NCI-H526 (cell line): ENCODE measurements around the gene ZNF460.
"Not testable (repeated sequence)": the region's sequence is repeated elsewhere in the genome, so short reads cannot be mapped to it uniquely, and the experiment has no call there.

Experiments
- DNase-seq, 2 experiments: peaks; one replicate each; lab custom pipeline; 2025; lab: John Stamatoyannopoulos, UW

Gene ZNF460

GRCh38 chr19:57280165-57280961 lies at the start of gene ZNF460:
TSS of gene ZNF460 (plus strand) at chr19:57280485. CDS start at chr19:57280807, 322 bp downstream.
- DNase-seq = peak; percentile 94 to 98

GRCh38 chr19:57231686-57232085 lies 48.6 kb upstream of the ZNF460 start:
- DNase-seq = no peak

DNA sequence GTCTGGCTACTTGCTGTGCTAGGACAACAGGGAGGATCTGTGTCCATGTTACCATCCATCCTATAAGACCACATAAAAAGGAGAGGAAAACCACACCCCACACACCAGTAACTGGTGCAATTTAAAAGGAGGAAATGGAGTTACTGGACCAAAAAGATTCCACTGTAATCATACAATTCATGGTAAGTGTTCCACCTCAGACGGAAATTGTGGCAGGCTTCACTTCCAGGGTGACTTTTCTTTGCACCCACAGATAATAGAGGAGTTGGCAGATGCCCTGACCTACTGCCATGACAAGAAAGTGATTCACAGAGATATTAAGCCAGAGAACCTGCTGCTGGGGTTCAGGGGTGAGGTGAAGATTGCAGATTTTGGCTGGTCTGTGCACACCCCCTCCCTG lies 47.1 kb upstream of the ZNF460 start:
- DNase-seq = no peak

DNA sequence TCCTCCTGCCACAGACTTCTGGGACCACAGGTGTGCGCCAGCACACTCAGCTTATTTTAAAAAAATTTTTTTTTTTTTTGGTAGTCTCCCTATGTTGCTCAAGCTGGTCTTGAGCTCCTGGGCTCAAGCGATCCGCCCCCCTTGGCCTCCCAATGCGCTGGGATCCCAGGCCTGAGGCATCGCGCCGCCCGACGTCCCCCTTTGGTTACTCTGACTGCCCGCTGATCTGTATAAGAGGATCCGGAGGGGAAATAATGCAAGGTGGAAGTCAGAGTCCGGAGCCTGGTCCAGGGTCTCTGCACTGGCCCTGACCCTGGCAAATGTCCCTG lies 40.3 kb upstream of the ZNF460 start:
- no peak for DNase-seq

GRCh38 chr19:57240311-57241090 lies 39.8 kb upstream of the ZNF460 start, which contains the start of gene ZNF805:
TSS of gene ZNF805 (plus strand) at chr19:57240632. CDS start at chr19:57240892, 260 bp downstream.
- DNase-seq = peak; percentile 85 to 95

DNA sequence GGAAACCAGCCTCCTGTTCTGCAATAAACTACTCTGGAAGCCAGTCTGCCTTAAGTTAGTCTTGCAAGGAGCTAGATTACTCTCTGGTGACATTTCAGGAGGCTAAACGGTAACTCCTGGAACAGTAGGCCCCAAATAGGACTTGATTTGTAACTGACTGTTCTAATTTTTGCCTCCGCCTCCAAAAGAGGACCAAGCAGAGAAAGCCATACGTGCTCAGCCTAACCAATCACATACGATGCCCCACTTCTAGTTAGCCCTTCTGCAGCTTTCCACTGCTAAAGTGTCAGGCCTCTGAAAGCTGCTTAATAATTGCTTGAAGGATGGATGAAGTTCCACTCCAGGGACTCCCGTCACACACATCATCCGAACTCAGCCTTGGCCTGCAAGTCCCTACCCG lies 39.1 kb upstream of the ZNF460 start:
- no peak for DNase-seq

DNA sequence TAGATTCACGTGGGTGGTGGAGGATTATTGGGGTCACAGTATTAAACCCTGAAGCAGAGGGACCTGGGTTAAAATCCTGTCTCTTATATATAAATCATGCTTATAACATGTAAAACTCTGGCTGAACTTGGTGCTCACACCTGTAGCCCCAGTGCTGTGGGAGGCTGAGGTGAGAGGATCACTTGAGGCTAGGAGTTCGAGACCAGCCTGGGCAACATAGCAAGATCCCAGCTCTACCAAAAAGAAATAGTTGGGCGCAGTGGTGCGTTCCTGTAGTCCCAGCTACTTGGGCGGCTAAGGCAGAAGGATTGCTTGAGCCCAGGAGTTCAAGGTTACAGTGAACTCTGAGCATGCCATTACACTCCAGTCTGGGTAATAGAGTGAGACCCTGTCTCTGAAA lies 37.5 kb upstream of the ZNF460 start:
- DNase-seq = no peak

GRCh38 chr19:57244513-57244912 lies 35.8 kb upstream of the ZNF460 start:
- DNase-seq = no peak

GRCh38 chr19:57245066-57245465 lies 35.2 kb upstream of the ZNF460 start:
- no peak for DNase-seq

GRCh38 chr19:57245959-57246358 lies 34.3 kb upstream of the ZNF460 start:
- no peak for DNase-seq

DNA sequence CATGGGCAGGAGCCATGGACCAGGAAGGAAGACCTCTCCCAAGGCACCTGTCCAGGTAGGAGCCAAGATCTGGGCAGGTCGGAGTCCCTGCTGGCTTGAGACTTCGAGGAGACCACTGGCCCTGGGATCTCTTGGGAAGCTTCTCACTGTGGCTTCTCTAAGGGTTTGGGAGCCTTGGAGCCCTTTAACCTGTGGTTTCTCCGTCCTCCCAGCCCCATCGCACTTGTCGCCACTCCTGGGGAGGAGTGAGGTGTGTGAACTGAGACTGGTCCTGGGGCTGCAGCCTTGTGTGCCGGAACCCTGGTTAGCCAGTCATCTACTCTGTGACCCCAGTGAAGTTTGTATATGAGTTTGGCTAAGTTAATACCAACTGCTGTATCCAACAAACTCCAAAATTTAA lies 31.6 kb upstream of the ZNF460 start:
- DNase-seq = no peak

DNA sequence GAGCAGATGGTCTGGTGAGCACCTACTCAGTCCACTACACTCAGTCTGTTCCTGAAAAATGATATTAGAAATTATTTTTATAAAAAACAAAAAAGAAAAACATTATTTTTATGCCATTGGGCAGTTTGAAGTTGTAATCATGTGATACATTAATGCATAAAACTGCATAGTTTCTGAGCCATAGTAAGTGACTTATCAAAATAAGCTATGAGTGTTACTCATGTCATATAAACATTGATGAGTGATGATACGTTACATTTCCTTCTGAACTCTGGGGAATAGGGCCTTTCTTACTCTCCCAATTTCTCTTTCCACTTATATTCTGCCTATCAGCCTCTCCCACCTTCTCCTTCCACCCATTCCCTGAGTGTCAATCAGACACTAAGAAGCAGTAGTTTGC lies 31.0 kb upstream of the ZNF460 start:
- DNase-seq = no peak

- not testable (repeated sequence) for DNase-seq
Measured at GRCh38 chr19:57253767-57254166, 26.5 kb upstream of the ZNF460 start.

DNA sequence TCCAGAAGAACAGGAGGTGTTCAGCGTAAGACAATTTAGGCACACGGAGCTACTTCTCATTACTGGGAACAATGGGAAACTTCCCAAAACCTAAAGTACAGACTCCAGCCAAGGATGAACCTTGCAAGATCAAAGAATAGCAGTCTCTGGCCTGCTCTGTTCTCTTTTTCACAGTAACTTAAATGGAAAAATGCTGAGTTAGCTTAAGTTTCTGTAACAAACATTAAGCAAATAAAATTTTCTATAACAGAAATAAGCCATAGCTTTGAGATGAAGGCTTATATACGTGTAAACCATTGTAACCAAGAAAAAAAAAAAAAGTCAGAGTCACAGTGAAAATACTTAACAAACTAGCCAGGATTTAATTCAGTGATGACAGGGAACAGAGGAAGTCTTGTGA lies 18.2 kb upstream of the ZNF460 start:
- no peak for DNase-seq

DNA sequence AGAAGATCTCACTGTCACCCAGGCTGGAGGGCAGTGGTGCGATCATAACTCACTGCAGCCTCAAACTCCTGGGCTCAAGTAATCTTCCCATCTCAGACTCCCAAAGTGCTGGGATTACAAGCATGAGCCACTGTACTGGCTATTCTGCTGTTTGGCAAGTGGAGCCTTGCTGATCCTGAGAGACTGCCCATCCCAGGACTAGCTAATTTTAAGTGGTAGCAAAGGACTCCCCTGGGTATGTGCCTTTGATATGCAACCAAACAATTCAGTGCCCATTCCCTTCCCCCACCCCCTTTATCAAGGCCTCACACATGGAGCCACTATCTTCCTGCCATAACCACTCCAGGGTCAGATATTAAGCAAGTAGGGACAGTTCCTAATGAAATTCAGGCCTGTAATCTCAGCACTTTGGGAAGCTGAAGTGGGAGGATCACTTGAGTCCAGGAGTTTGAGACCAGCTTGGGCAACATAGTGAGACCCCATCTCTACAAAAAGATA lies 17.0 kb upstream of the ZNF460 start:
- no peak for DNase-seq

GRCh38 chr19:57267291-57267690 lies 13.0 kb upstream of the ZNF460 start:
- peak; percentile 42 to 52 for DNase-seq

- DNase-seq = peak; percentile 42 to 77
Measured at GRCh38 chr19:57269515-57270250, 10.6 kb upstream of the ZNF460 start.

DNA sequence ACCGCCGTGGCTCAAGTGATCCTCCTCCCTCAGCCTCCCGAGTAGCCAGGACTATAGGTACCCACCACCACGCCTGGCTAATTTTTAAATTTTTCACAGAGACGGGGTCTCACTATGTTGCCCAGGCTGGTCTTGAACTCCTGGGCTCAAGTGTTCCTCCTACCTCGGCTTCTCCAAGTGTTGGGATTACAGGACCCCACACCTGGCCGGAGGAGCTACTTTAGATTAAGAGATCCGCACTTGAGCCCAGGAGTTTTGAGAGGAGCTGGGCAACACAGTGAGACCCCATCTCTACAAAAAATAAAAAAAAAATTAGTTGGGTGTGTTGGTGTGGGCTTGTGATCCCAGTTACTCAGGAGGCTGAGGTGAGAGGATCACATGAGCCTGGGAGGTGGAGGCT lies 9.0 kb upstream of the ZNF460 start:
- no peak for DNase-seq

GRCh38 chr19:57273014-57273413 lies 7.3 kb upstream of the ZNF460 start:
- DNase-seq = no peak

DNA sequence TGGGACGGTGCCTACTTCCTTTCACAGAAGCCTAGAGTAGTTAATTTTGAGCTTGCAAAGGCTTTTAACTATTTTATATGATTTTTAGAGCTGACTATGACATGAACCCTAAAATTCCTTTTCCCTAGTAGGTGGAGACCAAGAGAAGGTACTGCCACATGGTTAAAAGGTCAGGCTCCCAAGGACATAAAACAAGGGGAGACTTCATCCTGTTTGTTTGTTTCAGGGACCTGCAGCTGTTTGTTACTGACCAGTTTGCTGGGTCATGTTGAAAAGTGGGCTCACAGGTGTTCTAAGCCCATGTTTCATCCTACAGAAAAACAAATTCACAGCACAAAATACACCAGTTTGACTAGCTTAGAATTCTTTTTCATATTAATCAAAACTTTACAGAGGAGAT lies 3.9 kb upstream of the ZNF460 start:
- DNase-seq = no peak

GRCh38 chr19:57278481-57278880 lies 1.8 kb upstream of the ZNF460 start:
- not testable (repeated sequence) for DNase-seq

DNA sequence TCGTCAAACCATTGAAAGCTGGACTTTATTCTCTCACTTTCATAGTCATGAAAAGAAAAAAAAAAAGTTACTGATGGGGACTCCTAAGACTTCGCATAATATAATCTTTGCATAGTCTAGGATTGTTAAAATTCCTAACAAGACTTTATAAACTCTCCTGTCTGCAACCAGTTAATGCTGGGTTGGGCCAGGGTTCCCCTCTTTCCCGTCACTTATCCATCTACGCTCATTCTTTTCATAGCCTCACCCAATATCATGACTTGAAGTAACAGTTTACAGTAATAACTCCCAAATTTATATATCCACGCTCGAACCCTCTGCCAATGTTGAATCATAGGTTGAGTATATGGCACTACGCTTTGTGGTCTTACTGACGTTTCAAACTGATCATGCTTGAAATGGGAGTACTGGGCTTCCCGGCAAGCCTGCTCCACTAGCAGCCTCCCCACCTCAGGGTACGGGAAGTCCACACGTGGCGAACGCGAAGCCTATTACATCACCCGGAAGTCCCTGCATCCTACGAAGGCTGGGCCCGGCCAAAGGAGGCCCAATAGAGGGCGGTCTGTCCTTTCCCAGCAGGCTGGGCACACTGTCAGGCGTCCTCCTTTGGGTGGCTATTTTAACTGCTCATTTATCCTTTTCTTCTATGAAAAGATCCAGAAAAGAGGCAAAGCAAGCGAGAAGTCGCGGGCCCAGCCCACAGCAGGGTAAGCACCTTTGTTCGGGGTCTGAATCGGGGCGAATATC lies 694 bp upstream of the ZNF460 start:
- DNase-seq = peak; percentile 88 to 95
